Measurements from ENCODE around the gene CELSR2.
"Not testable (repeated sequence)": the region's sequence is repeated elsewhere in the genome, so short reads cannot be mapped to it uniquely, and the experiment has no call there.

The CELSR2 gene

DNA sequence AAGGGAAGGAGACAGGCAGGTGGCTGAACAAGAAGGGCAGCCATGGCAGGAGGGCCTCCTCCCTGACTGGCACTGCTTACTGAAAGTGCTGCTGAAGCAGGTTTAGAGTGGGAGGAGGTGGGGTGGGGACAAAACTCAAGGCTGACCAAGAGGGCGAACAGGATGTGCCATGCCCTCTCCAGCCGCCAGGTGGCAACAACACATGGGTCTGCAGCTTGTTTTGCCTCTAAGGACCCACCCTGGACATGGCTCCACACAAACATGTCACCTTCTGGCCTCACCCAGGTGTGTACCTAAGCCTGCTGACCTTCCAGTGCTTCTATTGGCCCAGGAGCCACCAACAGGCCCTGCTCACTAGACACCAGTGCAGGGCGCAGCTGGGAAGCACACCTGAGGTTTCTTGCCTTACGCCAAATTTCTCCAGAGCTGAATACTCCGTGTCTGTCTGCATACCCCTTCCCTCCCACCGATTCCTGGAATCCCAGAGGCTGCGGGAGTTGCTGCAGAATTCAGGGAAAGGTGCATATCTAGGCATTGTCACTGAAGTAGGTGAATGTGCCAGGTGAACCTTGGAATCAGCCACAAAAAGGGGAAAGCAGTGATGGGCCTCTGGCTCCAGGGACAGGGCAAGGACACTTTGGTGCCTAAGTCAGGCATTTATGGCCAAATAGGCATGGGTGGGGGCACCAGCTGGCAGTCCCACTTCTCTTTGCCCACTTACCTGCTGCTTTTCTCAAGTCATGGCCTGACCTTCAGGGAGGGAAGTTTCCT lies 28.3 kb downstream of the CELSR2 start:
- DNase-seq (ENCODE audit: low read depth): no peak

DNA sequence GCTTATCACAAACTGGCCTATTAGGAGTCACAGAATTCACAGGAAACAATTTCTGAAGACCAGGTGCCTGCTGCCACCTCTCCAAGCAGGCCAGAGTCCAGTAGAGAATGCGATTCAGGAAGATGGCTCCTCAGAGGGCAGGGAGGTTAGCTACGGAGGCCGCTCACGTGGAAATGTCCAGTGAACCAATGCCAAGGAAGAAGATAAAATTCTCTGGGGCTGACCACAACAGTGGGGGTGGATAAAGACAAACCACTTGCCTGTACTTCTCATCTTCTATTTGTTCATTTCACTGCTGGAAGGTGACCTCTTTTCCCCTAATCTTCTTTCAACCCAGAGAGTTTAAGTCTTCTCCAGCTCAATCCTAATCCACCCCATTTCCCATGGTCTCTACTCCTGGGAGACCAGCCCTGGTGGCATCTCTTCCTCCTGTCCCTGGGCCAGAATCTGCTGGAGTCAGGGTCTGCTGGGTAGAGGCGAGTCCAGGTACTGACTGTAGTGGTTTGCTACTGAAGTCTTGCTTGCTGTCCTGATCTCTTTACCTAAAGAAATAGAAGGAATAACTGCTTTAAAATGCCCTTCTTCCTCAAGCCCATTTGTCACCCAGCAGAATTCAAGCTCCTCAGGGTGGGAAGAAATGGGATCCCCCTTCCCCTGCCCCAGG lies 30.4 kb downstream of the CELSR2 start:
- DNase-seq (ENCODE audit: low read depth): no peak

DNA sequence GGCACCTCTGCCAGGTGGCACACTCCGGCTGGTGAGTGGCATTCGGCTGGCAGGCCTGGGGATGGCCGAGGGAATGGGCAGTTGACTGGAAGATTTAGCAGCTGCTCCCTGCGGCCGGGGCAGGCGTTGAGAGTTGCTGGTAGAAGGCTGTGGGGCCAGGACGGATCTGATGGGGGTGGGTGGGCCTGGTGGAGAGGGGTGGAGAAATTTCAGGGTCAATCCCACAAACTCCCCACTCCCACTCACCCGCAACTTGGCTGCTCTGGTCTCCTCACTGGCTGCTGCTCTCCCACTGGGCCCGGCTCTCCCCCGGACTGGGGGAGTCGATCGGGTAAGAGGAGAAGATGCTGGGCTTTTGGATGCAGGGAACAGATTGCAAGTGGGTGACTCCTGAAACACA lies 31.5 kb downstream of the CELSR2 start:
- DNase-seq (ENCODE audit: low read depth): no peak

DNA sequence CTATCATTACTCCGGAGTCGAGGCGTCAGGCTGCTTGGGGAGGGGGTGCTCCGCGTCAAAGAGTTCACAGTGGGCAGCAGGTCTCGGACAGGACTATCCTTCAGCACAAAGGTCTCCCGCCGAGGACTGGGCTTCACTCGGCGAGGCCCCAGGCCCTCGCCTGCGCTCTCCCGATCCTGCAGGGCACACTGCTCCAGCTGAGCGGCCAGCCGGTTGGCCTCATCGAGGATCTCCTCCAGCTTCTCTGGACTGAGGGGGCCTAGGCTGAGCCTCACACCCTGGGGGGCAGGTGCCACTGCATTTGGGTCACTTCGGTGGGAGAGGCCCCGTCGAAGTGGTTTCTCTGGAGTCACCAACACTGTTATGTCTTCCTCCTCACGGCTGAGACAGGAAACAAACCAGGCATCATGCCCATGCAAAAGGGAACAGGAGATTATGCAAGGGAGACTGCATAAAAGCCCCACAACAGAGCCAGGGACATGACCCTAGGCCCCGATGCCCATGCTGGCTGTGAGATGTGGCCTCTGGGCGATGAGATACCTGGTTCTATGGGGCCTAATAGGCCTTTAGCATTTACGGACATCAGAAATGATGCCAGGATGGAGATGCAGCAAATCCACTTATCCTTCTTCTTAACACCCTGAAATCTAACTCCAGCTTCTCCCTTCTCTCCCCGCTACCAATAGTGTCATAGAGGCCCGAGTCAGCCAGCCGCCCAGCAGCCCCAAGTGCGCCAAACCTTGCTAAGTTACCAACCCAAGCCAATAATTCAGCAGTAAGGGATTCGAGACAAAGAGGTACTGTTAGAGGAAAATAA lies 32.5 kb downstream of the CELSR2 start:
- DNase-seq (ENCODE audit: low read depth): no peak

DNA sequence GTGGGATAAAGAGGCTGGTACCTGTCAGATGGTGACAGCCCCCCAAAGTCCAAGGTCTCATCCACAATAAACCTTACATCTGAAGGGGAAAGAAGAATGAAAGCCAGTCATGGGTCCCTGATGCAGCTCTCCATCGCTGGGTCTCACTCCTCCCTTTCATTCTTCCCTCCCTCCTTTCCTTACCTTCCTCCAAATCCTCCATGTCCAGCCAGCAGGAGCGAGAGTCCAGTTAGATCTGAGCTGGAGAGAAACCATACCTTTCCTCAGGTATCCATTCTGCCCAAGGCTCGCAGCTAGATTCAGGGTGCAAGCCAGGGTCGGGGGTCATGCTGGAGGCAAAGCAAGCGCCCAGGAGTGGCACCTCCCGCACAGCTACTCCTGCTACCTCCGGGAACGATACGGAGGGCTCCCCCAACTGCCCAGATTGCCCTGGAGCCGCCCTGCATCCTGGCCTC lies 33.2 kb downstream of the CELSR2 start:
- DNase-seq (ENCODE audit: low read depth): no peak

DNA sequence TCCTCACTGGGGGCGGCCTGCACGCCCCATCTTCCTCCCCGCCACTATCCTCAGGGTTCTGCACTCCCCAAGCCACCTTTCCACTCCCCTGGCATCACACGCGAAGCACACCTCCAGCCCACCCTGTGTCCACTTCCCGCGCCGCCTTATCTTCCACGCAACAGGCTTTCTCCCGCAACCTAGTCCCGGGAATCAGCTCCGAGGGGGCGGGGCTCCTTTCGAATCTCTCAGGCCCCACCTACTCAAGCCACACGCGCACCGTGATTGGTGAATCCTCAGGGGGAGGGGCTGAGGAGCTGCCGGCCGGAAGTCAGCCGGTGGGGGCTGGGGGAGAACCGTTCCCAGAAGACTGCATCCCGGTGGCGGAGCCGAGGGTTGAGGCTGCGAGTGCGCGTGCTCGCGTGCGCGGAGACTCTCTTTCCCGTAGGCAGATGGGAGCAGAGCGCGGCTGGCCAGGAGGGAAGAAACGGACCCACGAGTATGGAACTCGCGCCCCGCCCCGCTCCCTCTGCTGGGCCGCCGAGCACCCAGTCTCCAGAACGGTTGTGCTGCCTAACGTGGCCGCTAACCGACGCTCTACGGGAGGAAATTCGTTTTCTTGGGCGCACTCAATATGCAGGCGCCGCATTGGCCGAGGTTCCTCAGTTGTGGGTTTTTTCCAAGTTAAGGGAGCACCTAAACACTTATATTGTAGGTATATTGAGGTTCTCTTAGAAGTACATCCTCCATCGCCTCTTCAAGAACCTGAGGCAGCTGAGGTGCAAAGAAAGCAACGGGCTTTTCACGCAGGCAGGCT lies 33.8 kb downstream of the CELSR2 start, which contains the start of gene PSRC1:
Gene PSRC1, minus strand, starts transcription at position 194 of the 796 bp plus-strand sequence.
- peak; percentile 73 for DNase-seq (ENCODE audit: low read depth)

DNA sequence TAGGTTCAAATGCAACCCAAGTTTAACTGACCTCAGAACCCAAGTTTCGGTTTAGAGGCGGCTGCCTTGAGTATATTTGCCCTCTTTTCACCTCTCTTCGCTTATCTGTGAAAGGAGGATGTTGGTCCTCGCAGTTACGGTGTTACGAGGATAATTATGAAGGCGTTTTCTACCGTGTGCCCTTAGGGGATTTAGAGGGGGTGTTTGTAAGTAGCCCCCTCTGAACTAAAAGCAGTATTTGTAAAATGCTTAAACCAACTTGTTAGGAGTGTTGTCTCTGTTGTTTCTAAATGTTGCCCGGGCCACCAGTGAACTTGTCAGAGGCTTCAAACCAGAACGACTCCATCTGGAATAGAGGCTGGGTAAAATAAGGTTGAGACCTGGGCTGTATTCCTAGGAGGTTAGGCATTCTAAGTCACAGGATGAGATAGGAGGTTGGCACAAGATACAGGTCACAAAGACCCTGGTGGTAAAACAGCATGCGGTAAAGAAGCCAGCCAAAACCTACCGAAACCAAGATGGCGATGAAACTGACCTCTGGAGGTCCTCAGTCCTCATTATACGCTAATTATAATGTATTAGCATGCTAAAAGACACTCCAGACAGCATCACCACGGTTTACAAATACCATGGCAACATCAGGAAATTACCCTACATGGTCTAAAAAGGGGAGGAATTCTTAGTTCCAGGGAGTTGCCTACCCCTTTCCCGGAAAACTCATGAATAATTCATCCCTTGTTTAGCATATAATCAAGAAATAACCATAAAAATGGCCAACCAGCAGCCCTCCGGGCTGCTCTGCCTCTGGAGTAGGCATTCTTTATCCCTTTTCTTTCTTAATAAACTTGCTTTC lies 34.6 kb downstream of the CELSR2 start:
- no peak for DNase-seq (ENCODE audit: low read depth)

DNA sequence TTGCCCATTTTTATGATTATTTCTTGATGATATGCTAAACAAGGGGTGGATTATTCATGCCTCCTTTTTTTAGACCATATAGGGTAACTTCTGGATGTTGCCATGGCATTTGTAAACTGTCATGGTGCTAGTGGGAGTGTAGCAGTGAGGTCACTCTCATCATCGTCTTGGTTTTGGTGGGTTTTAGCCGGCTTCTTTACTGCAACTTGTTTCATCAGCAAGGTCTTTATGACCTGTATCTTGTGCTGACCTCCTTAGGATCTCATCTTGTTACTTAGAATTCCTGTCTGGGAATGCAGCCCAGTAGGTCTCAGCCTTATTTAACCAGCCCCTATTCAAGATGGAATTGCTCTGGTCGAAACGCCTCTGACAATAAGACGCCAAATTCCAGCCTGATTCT lies 37.4 kb downstream of the CELSR2 start:
- DNase-seq (ENCODE audit: low read depth): not testable (repeated sequence)

DNA sequence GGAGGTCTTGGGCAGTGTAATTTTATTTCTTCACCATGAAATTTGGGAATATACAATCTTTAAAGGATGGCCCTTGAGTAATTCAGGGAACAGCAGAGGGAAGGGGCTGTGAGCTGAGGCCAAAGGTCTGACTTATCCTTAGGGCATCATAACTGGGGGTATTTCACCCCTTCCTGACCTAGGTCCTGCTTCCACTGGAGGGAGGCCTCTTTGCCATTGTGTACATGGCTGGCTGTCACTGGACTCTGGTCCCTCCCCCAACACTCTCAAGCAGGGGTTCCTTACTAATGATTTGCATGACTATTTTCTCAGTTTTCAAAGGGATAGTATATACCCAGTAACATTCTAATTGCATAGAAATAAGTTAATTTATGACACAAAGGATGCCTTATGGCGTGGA lies 40.8 kb downstream of the CELSR2 start:
- no peak for DNase-seq (ENCODE audit: low read depth)

DNA sequence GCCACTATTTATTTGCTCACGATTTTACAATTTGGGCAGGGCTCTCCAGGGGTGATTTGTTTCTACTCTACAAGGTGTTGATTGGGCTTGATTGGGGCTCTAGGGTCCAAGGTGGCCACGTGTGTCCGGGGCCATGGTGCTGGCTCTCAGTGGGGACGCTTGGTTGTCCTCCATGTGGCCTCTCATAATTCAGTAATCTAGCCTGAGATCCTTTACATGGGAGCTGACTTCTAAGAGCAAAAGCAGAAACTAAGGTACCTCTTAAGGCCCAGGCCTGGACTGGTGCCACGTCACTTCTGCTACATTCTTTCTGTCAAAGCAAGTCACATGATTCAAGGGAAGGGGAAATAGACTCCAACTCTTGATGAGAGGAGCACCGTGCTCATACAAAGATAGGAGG lies 41.7 kb downstream of the CELSR2 start:
- DNase-seq (ENCODE audit: low read depth): no peak

DNA sequence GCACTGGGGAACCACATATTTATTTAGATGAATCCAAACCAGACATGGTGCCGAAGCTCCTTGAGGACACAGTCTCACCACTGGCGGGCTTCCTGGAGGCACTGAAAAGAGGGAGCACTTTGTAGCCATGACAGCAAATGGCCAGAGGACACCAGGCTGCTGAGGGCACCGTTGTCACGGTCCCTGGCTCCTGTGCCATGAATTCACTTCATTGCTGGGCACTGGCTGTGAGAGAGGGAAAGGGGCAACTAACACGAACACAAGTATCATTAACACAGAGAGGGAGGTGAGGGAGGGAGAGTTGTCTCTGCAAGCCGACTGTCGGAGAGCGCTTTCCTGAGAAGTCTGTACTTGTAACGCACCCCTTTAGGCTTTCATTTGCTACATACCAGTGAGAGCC lies 43.0 kb downstream of the CELSR2 start:
- no peak for DNase-seq (ENCODE audit: low read depth)

DNA sequence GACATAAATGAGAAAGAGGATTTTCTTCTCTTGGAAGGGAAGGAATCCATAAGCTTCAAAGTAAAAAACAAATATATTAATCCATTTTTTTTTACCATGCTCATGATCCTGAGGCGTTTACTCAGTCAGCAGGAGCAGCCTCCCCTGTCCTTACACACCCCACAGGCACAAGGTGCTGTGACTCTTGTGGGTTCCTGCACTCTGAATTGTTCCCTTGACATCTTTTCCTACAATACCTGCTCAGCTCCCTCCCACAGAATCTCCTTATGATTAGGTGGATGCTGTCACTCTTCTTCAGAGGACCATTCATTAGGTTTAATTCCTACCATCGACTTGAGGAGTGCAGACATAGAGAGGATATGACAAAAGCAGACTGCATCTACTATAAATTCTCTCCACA lies 43.7 kb downstream of the CELSR2 start:
- no peak for DNase-seq (ENCODE audit: low read depth)

DNA sequence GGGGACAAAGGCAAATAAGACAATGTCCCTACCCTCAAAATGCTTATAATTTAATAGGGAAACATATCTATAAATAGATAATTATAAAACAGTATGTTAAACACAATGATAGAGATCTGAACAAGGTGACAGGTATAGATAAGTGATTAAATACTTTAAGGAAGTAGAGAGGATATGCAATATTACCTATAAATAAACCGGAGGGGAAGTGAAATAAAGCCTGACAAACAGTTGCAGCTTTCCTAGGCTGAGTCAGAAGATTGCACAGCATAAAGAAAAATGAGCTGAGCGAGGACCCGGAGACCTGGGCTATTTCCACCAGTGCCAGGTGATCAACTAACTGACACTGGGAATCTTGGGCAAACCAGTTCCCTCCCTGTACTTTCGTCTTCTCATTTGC lies 45.1 kb downstream of the CELSR2 start:
- no peak for DNase-seq (ENCODE audit: low read depth)

DNA sequence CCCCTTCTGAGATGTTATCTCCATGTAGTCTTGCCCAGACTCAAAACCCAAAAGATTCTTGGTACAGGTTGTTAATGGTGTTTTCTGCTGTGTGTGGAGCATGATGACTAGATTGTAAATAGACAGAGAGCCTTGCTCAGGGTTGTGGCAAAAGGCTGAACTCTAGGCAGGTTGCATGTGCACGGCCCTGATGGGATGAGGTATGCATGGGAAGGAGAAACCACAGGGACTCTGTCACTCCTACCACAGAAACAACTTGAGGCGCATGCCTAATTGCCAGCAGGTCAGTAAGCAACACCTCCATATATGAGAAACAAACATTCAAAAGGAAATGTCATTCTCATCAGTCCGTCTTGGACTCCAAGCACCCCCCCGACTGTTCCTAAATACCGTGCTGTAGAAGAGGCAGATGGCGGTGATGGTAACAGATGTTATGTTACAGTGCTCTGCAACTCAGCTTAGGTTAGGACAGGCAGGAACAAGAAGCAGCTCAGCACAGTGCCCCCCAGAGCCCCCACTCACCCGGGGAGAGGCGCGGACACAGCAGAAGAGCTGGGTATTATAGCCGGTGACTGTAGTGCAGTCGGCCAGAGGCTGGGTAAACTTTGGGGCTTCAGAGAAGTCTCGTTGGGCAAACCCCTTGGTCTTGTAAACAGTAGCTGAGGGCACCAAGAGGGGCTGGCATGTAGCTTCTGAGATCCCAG lies 46.5 kb downstream of the CELSR2 start:
- DNase-seq (ENCODE audit: low read depth): no peak

DNA sequence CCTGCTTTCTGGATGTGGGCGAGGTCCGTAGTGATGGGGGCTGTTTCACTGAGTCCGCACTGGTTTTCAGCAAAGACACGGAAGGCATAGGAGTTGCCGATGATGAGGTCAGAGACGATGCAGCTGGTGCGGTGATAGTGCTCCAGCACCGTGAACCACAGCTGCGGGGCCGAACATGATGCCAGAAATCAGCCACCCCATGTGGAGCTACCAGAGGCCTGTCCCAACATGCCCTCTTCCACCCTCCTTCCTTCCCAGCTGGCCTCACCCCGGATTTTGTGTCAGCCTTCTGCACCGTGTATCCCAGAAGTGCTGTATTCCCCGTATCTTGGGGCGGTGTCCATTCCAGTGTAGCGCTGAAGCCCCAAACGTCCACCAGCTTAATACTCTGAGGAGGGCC lies 47.4 kb downstream of the CELSR2 start:
- DNase-seq (ENCODE audit: low read depth): no peak

DNA sequence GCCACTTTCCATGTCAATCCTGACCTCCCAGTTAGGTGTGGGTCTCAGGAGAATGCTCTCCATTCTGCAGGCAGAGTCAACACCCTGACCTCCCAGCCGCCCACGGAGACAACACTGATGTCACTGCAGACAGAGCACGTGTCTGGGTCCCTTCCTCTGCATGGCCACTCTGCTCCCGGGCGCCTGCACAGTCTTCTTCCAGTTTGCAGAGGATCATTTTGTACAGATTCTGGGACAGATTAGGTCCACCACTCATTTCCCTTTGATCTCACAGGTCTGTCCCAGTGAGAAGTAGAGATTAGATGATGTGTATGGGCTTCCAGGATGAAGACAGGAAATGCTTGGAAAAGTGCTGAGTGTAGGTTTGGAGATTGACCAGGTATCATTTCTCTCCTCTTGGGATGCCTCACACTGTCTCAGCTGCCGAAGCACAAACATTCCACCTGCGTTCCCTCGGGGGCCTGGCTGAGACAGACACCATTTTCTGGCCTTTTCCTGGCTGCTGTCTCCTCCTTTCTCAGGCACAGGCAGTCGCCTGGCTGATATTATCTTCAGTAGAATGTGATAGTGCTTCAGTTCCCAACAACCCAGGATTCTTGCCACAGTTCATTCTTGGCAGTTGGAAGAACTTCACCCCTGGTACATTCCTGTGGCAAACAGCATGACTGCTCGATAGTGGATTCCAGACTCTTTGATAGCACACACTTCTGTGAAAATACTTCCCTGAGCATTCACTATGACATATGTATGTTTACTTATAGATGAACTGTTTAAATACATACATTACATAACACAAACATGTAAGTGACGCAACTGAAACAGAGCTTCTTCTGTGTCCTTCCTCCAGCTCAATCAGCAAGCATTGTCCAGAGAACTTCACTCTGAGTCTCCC lies 49.6 kb downstream of the CELSR2 start:
- peak; percentile 82 for DNase-seq (ENCODE audit: low read depth)

DNA sequence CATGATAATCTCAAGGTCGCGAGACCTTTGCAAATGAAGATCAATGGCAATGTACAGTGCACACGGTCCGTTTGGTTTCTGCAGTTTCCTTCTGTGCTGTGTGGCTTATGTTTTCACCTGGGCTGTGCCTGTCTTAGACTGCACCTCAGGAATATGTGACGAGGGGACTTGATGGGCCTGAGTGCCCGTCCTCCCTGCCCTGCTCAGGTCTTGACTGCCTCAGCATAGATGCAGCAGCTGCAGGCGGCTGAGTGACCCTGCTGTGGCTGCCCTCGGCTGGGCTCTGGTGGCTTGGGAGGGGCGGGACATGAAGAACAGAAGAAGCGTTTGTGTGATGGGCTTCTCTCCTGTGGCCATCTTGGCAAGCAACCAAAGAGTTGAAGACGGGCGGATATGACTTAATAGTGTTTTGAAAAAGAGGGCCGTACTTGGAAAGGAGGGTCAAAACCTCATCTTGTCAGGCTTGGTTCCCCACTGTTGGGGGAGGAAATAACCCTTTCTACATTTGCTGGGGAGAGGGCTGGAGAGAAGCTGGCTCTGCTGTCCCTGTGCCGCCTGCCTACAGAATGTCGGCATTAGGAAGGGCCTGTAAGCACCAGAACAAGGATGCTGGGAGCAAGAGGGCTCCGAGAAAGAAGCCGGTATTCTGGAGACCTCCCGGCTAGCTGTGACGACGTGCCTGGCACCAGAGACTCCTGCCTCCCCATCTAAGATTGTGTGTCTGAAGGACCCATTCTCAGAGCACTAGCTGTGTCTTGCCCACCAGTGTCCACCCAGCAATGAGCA lies 50.4 kb downstream of the CELSR2 start:
- DNase-seq (ENCODE audit: low read depth): no peak

DNA sequence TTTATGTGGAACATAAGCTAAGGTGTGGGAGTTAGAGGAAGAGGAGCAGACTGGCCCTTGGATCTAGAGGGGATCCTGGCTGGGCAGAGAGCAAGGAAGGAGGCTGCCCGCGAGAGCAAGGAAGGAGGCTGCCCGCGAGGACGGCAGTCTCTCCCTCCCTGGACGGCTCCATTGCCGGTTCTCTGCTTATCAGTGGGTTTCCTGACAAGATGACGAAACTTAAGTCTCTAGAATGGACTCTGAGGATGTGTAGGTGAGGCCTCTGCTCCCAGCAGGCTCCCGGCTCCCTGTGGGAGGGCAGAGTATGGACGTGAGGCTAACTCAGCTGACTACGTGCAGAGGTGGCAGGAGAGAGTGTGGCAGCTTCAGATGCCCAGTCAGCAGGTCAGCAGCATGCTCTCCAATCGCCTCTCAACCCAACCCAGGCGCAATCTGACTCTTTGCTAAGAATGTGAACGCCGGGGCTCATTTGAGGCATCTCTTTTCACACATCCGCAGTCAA lies 51.4 kb downstream of the CELSR2 start:
- no peak for DNase-seq (ENCODE audit: low read depth)

Data from GM04503 (cell line).